ENCODE measurements around the gene NAALAD2. TPM values are rescaled to one million over a fixed set of nuclear protein-coding genes. Genes with fewer than 3 reads are reported as not detected.
"Not testable (repeated sequence)": the region's sequence is repeated elsewhere in the genome, so short reads cannot be mapped to it uniquely, and the experiment has no call there.

Gene NAALAD2
- total RNA-seq, 1 donor from 2014 or later = 0.60 TPM

GRCh38 chr11:90197377-90197776, 62.9 kb downstream of the NAALAD2 start:
- TF ChIP-seq CTCF (IDR thresholded peaks at IDR 0.05; ENCODE audit: borderline replicate concordance) = no peak
- Histone ChIP-seq H3K4me3 (no peak overlapping the region), H3K9me3 (replicated peaks) (no peaks in the 10 kb centered on the region), H3K27ac (replicated peaks) (no peak overlapping the region), H3K36me3 (peaks cover 30% of the 10 kb centered on the region), H3K27me3 (ENCODE audit: low read depth) (no peaks in the 10 kb centered on the region), H3K4me1 (peaks cover 8% of the 10 kb centered on the region)
- no peak for DNase-seq
- intact Hi-C loops (cut with micrococcal nuclease) = no loop called here

GRCh38 chr11:90202342-90202741, 67.9 kb downstream of the NAALAD2 start:
- H3K4me1 ChIP-seq = peaks cover 15% of the 10 kb centered on the region
- H3K36me3 ChIP-seq = peaks cover 73% of the 10 kb centered on the region
- TF ChIP-seq CTCF (IDR thresholded peaks at IDR 0.05; ENCODE audit: borderline replicate concordance) = no peak
- no peak overlapping the region for H3K4me3 ChIP-seq
- no peaks in the 10 kb centered on the region for H3K27me3 ChIP-seq (ENCODE audit: low read depth)
- no peak overlapping the region for H3K27ac ChIP-seq (replicated peaks)
- H3K9me3 ChIP-seq (replicated peaks) = no peaks in the 10 kb centered on the region
- DNase-seq = no peak
- intact Hi-C loops (cut with micrococcal nuclease) = no loop called here

- H3K4me1 ChIP-seq = peaks cover 14% of the 10 kb centered on the region
- peaks cover 80% of the 10 kb centered on the region for H3K36me3 ChIP-seq
- H3K27me3 ChIP-seq (ENCODE audit: low read depth) = no peaks in the 10 kb centered on the region
These were observed 69.9 kb downstream of the NAALAD2 start for GRCh38 chr11:90204407-90204806.

GRCh38 chr11:90204832-90205646, 70.6 kb downstream of the NAALAD2 start:
- peak; percentile 91 for TF ChIP-seq CTCF (IDR thresholded peaks at IDR 0.05; ENCODE audit: borderline replicate concordance)
- Histone ChIP-seq H3K27me3 (ENCODE audit: low read depth) (no peaks in the 10 kb centered on the region), H3K9me3 (replicated peaks) (no peaks in the 10 kb centered on the region), H3K4me3 (no peak overlapping the region), H3K4me1 (peaks cover 14% of the 10 kb centered on the region), H3K36me3 (peaks cover 86% of the 10 kb centered on the region), H3K27ac (replicated peaks) (no peak overlapping the region)
- intact Hi-C loops (cut with micrococcal nuclease) = no loop called here
- no peak for DNase-seq

More at GRCh38 chr11:90204407-90204806, 69.9 kb downstream of the NAALAD2 start:
- intact Hi-C loops (cut with micrococcal nuclease) = no loop called here
- DNase-seq = no peak
- no peaks in the 10 kb centered on the region for H3K9me3 ChIP-seq (replicated peaks)
- no peak for TF ChIP-seq CTCF (IDR thresholded peaks at IDR 0.05; ENCODE audit: borderline replicate concordance)
- H3K4me3 ChIP-seq = no peak overlapping the region
- H3K27ac ChIP-seq (replicated peaks) = no peak overlapping the region

GRCh38 chr11:90207992-90208391, 73.5 kb downstream of the NAALAD2 start:
- H3K27ac ChIP-seq (replicated peaks); H3K4me3 ChIP-seq; H3K27me3 ChIP-seq (ENCODE audit: low read depth); H3K9me3 ChIP-seq (replicated peaks); DNase-seq; intact Hi-C loops (cut with micrococcal nuclease): not testable (repeated sequence)
- Histone ChIP-seq H3K4me1 (peaks cover 14% of the 10 kb centered on the region), H3K36me3 (peaks cover 92% of the 10 kb centered on the region)

GRCh38 chr11:90208857-90209256, 74.4 kb downstream of the NAALAD2 start:
- Histone ChIP-seq H3K27ac (replicated peaks) (no peak overlapping the region), H3K4me1 (peaks cover 20% of the 10 kb centered on the region), H3K4me3 (no peak overlapping the region), H3K36me3 (peaks cover 92% of the 10 kb centered on the region), H3K9me3 (replicated peaks) (no peaks in the 10 kb centered on the region), H3K27me3 (ENCODE audit: low read depth) (no peaks in the 10 kb centered on the region)
- intact Hi-C loops (cut with micrococcal nuclease) = no loop called here
- no peak for DNase-seq
- no peak for TF ChIP-seq CTCF (IDR thresholded peaks at IDR 0.05; ENCODE audit: borderline replicate concordance)
